GM21381 (cell line): Measurements from ENCODE around the gene C9orf43.
A peak's percentile ranks its signal among the peaks of the same experiment; 100 is the strongest.
"Not testable (repeated sequence)": the region's sequence is repeated elsewhere in the genome, so short reads cannot be mapped to it uniquely, and the experiment has no call there.

Experiments
- ATAC-seq: cut with Tn5 transposase; IDR thresholded peaks from one replicate; pipeline ENCODE4 v1.9.1; 2021; ENCODE audit warnings: mild to moderate bottlenecking, moderate library complexity; ENCODE audit not compliant: unreplicated experiment

The C9orf43 gene

GRCh38 chr9:113381441-113381840, 29.1 kb upstream of the C9orf43 start:
- not testable (repeated sequence) for ATAC-seq

- ATAC-seq: no peak
Observed at GRCh38 chr9:113381909-113382411, 28.6 kb upstream of the C9orf43 start.

GRCh38 chr9:113386571-113387393, 23.8 kb upstream of the C9orf43 start:
- ATAC-seq: no peak

- no peak for ATAC-seq
Observed at GRCh38 chr9:113387560-113388230, 22.9 kb upstream of the C9orf43 start.

GRCh38 chr9:113388833-113389232, 21.7 kb upstream of the C9orf43 start:
- ATAC-seq: no peak

GRCh38 chr9:113389451-113389850, 21.1 kb upstream of the C9orf43 start:
- no peak for ATAC-seq

GRCh38 chr9:113390192-113390960, 20.2 kb upstream of the C9orf43 start:
- ATAC-seq: no peak

- no peak for ATAC-seq
Observed at GRCh38 chr9:113391917-113392316, 18.6 kb upstream of the C9orf43 start.

- ATAC-seq: no peak
Observed at GRCh38 chr9:113393281-113393680, 17.3 kb upstream of the C9orf43 start.

GRCh38 chr9:113395000-113395861, 15.3 kb upstream of the C9orf43 start:
- ATAC-seq: no peak

- ATAC-seq: no peak
Observed at GRCh38 chr9:113397203-113397631, 13.3 kb upstream of the C9orf43 start.

- ATAC-seq: no peak
Observed at GRCh38 chr9:113398796-113399195, 11.8 kb upstream of the C9orf43 start.

GRCh38 chr9:113399646-113400200, 10.8 kb upstream of the C9orf43 start:
- ATAC-seq: no peak

- ATAC-seq: peak; percentile 98
Observed at GRCh38 chr9:113401027-113401792, 9.3 kb upstream of the C9orf43 start, which contains the start of gene ALAD. ALAD (minus strand) TSS chr9:113401284; CDS start chr9:113393559, 7,725 bp downstream.

GRCh38 chr9:113403646-113404045, 6.9 kb upstream of the C9orf43 start:
- ATAC-seq: no peak

- not testable (repeated sequence) for ATAC-seq
Observed at GRCh38 chr9:113406353-113406752, 4.2 kb upstream of the C9orf43 start.

GRCh38 chr9:113406873-113407511, 3.6 kb upstream of the C9orf43 start:
- not testable (repeated sequence) for ATAC-seq

- no peak for ATAC-seq
Observed at GRCh38 chr9:113409481-113409880, 1.1 kb upstream of the C9orf43 start.

GRCh38 chr9:113409883-113410206, 702 bp upstream of the C9orf43 start:
- ATAC-seq: peak; percentile 5
